Endothelial cell of umbilical vein (primary cell): Measurements from ENCODE around the gene APBA2. TPM values are rescaled to one million over a fixed set of nuclear protein-coding genes. Genes with fewer than 3 reads are reported as not detected.

ENCODE experiments used
- BruUV-seq: library from RNA; stranded (reverse); fragments of 400-500 nt; replicated peaks from 2 replicates; lab custom pipeline; 2021; lab: Mats Ljungman, UMichigan
- CTCF ChIA-PET: fragments of 300-600, 350-600 bp; sonication (Branson Sonifier 250); formaldehyde crosslinking; loops from one replicate; lab custom pipeline; 2021; ENCODE audit warnings: antibody characterized with exemption, inconsistent platforms; lab: Charles Lee
- POLR2A ChIA-PET: fragments of 300-600, 350-600 bp; sonication (Branson Sonifier 250); formaldehyde crosslinking; loops from one replicate; lab custom pipeline; 2021; ENCODE audit warnings: antibody characterized with exemption, inconsistent platforms; lab: Charles Lee
- DNase-seq: peaks from one replicate; pipeline ENCODE4 v3.0.0-alpha.2; 2011; ENCODE audit warnings: low read depth, low spot score
- FAIRE-seq: peaks from 2 replicates; lab custom pipeline; 2011; peaks lifted over from hg19 to GRCh38; lab: Jason Lieb, UNC
- H2AFZ ChIP-seq: 2 replicates; pipeline ENCODE4 v1.6.0; 2012; ENCODE audit warnings: low read depth, low read length, control low read depth, inconsistent platforms
- H3K27ac ChIP-seq: 2 replicates; pipeline ENCODE4 v1.5.1; 2011; ENCODE audit warnings: low read depth, mild to moderate bottlenecking, control low read depth, low read length, moderate library complexity; ENCODE audit not compliant: insufficient read depth
- H3K27me3 ChIP-seq, 2 experiments: 2 replicates each; pipeline versions ENCODE4 v1.6.0 to v1.6.1; 2011; ENCODE audit warnings: low read length in 2 of 2, mixed read lengths in 1 of 2; ENCODE audit not compliant: control insufficient read depth in 2 of 2, insufficient read depth in 2 of 2
- H3K36me3 ChIP-seq, 2 experiments: 2 replicates in 1 of 2; 3 replicates in 1 of 2; pipeline ENCODE4 v1.5.1; 2011; ENCODE audit warnings: low read length in 2 of 2, mild to moderate bottlenecking in 1 of 2, moderate library complexity in 1 of 2; ENCODE audit not compliant: control insufficient read depth in 2 of 2, insufficient read depth in 2 of 2; ENCODE audit errors: extremely low read depth in 1 of 2
- H3K4me1 ChIP-seq: 3 replicates; pipeline ENCODE4 v1.5.1; 2011; ENCODE audit warnings: mild to moderate bottlenecking, low read length; ENCODE audit not compliant: control insufficient read depth, insufficient read depth; ENCODE audit errors: extremely low read depth
- H3K4me2 ChIP-seq: 2 replicates; pipeline ENCODE4 v1.6.1; 2011; ENCODE audit warnings: low read length, control low read depth, mixed read lengths; ENCODE audit not compliant: insufficient read depth
- H3K4me3 ChIP-seq, 3 experiments: fragments of 200-600 bp in 1 of 3; sonication (generic), shearing (Covaris generic) in 1 of 3; replicated peaks in 1 of 3; 2 replicates each; pipeline ENCODE4 v1.5.1; 2011 to 2016; ENCODE audit warnings: control low read depth in 3 of 3, low read length in 3 of 3, mild to moderate bottlenecking in 2 of 3, inconsistent platforms in 1 of 3, low read depth in 1 of 3, moderate library complexity in 1 of 3; ENCODE audit not compliant: insufficient read depth in 1 of 3
- H3K79me2 ChIP-seq: 2 replicates; pipeline ENCODE4 v1.6.0; 2012; ENCODE audit warnings: low read length, inconsistent platforms; ENCODE audit not compliant: control insufficient read depth, insufficient read depth
- H3K9ac ChIP-seq: replicated peaks from 2 replicates; pipeline ENCODE3; 2011; ENCODE audit warnings: low read length, control low read depth; ENCODE audit not compliant: insufficient read depth; ENCODE audit errors: extremely low read depth
- H3K9me1 ChIP-seq: replicated peaks from 3 replicates; pipeline ENCODE4 v1.6.0; 2011; ENCODE audit warnings: mild to moderate bottlenecking, low read length; ENCODE audit not compliant: control insufficient read depth, insufficient read depth; ENCODE audit errors: extremely low read depth
- H3K9me3 ChIP-seq: replicated peaks from 2 replicates; pipeline ENCODE4 v1.5.1; 2012; ENCODE audit warnings: low read length, inconsistent platforms; ENCODE audit not compliant: control insufficient read depth, insufficient read depth
- H4K20me1 ChIP-seq: replicated peaks from 2 replicates; pipeline ENCODE3; 2011; ENCODE audit warnings: mild to moderate bottlenecking, low read length; ENCODE audit not compliant: control insufficient read depth, insufficient read depth; ENCODE audit errors: extremely low read depth
- CTCF ChIP-seq, 2 donors: IDR thresholded peaks; 1 replicate in 1 of 2; 2 replicates in 1 of 2; pipeline ENCODE4 v1.5.1; 2011; ENCODE audit warnings: low read length in 2 of 2, mild to moderate bottlenecking in 2 of 2, moderate library complexity in 2 of 2, control low read depth in 1 of 2, inconsistent platforms in 1 of 2, low read depth in 1 of 2; ENCODE audit not compliant: insufficient read depth in 1 of 2; ENCODE audit errors: extremely low read depth in 1 of 2
- EZH2 ChIP-seq: IDR thresholded peaks from 2 replicates; pipeline ENCODE4 v1.6.1; 2012; ENCODE audit warnings: borderline replicate concordance, low read depth, mild to moderate bottlenecking, moderate library complexity, low read length, inconsistent platforms; ENCODE audit not compliant: severe bottlenecking
- FOS ChIP-seq: IDR thresholded peaks from 2 replicates; pipeline ENCODE4 v1.6.1; 2011; ENCODE audit warnings: mild to moderate bottlenecking, low read length, moderate library complexity, borderline replicate concordance; ENCODE audit not compliant: insufficient read depth
- GATA2 ChIP-seq: IDR thresholded peaks from 2 replicates; pipeline ENCODE4 v1.7.0; 2011; ENCODE audit warnings: low read depth, mild to moderate bottlenecking, moderate library complexity, mixed read lengths, low read length; ENCODE audit not compliant: insufficient read length, insufficient read depth
- JUN ChIP-seq: IDR thresholded peaks from 2 replicates; pipeline ENCODE4 v1.6.1; 2011; ENCODE audit warnings: borderline replicate concordance, low read depth; ENCODE audit not compliant: insufficient read length, insufficient read depth
- MAX ChIP-seq: IDR thresholded peaks from 2 replicates; pipeline ENCODE4 v1.6.1; 2011; ENCODE audit not compliant: insufficient read depth, insufficient read length
- MYC ChIP-seq: IDR thresholded peaks from one replicate; pipeline ENCODE4 v1.6.1; 2011; ENCODE audit warnings: mild to moderate bottlenecking, low read depth, low read length
- POLR2A ChIP-seq: IDR thresholded peaks from 2 replicates; pipeline ENCODE4 v1.6.1; 2012; ENCODE audit warnings: low read depth, mild to moderate bottlenecking, control low read depth, low read length
- POLR2AphosphoS5 ChIP-seq: IDR thresholded peaks from 2 replicates; pipeline ENCODE4 v1.6.1; 2012; ENCODE audit warnings: low read depth, mild to moderate bottlenecking, control low read depth, low read length, moderate library complexity; ENCODE audit not compliant: insufficient read depth
- dilution Hi-C: fragments of 300-500 bp; cut with MboI; formaldehyde crosslinking; loops from one replicate; pipeline ENCODE4 v1.15.0; 2019; ENCODE audit warnings: low sequenced_read_pairs; ENCODE audit not compliant: extremely low pct_ligation_motif_present
- intact Hi-C: fragments of 100-400 bp; cut with micrococcal nuclease; formaldehyde crosslinking; loops from one replicate; pipeline ENCODE4 v1.10.0; 2022
- polyA plus RNA-seq, 4 experiments: library from polyadenylated mRNA; depleted of rRNA in 3 of 4; stranded (reverse) in 3 of 4; unstranded in 1 of 4; fragments of >200 nt; gene quantifications; 2 replicates each; pipeline versions ENCODE4 v1.2.1 to v1.2.3, GENCODE V29; 2011 to 2012; ENCODE audit warnings: missing spikeins in 1 of 4
- total RNA-seq: library from RNA; stranded (reverse); gene quantifications from 2 replicates; pipeline ENCODE4 v1.2.3, GENCODE V29; 2021

Gene APBA2
- total and polyA plus RNA-seq, 2 donors (not counting 3 experiments of a cell fraction or from before 2014, with no cell fraction given) = 5.7 to 11.1 TPM

GRCh38 chr15:28942046-28942445, 56.3 kb downstream of the APBA2 start:
- no peaks in the 10 kb centered on the region for H3K9me1 ChIP-seq
- ChIA-PET CTCF (no interaction called here), POLR2A (no interaction called here)
- H3K4me2 ChIP-seq = no peak overlapping the region
- H3K4me1 ChIP-seq = no peaks in the 10 kb centered on the region
- H3K9me3 ChIP-seq = no peaks in the 10 kb centered on the region
- dilution Hi-C loops = no loop called here
- H3K9ac ChIP-seq = no peak overlapping the region
- FAIRE-seq (no peak), DNase-seq (no peak)
- no peaks in the 10 kb centered on the region for H3K36me3 ChIP-seq
- TF ChIP-seq CTCF (IDR thresholded peaks at IDR 0.05; ENCODE audit: extremely low read depth in 1 of 2, insufficient read depth in 1 of 2, low read depth in 1 of 2, low read length in 2 of 2) = no peak
- no peak for TF ChIP-seq POLR2A
- TF ChIP-seq MAX = no peak
- TF ChIP-seq GATA2 = no peak
- TF ChIP-seq EZH2 = no peak
- TF ChIP-seq FOS = no peak
- no peak for TF ChIP-seq POLR2AphosphoS5
- TF ChIP-seq MYC = no peak
- TF ChIP-seq JUN = no peak
- no peak overlapping the region for H3K4me3 ChIP-seq
- no peaks in the 10 kb centered on the region for H4K20me1 ChIP-seq
- H3K79me2 ChIP-seq = no peaks in the 10 kb centered on the region
- no peaks in the 10 kb centered on the region for H3K27me3 ChIP-seq
- intact Hi-C loops = no loop called here
- no TSS peak for BruUV-seq
- H2AFZ ChIP-seq = no peak overlapping the region
- H3K27ac ChIP-seq = no peak overlapping the region
